IMR-90 (cell line): ENCODE measurements around the gene IRAK2. TPM values are rescaled to one million over a fixed set of nuclear protein-coding genes. Genes with fewer than 3 reads are reported as not detected.

Experiments used
- ATAC-seq: fragments of 200-7000 bp; cut with Tn5 transposase; 2 replicates; pipeline ENCODE4 v1.9.1; 2020; ENCODE audit warnings: low read depth, mild to moderate bottlenecking, moderate library complexity
- BruUV-seq: library from RNA; stranded (reverse); fragments of 400-500 nt; replicated peaks from 2 replicates; lab custom pipeline; 2021; lab: Mats Ljungman, UMichigan
- CTCF ChIA-PET: fragments of 300-600 bp; formaldehyde crosslinking; extraction: SDS; loops from one replicate; lab custom pipeline; 2021; ENCODE audit warnings: antibody characterized with exemption; lab: Yijun Ruan, JAX
- POLR2A ChIA-PET: fragments of 300-600 bp; sonication (Branson Sonifier 250); formaldehyde crosslinking; loops from one replicate; lab custom pipeline; 2022; ENCODE audit warnings: antibody characterized with exemption; ENCODE audit not compliant: unreplicated experiment; lab: Charles Lee
- DNase-seq: peaks from one replicate; pipeline ENCODE4 v3.0.0; 2013
- H2AFZ ChIP-seq: replicated peaks from 2 replicates; pipeline ENCODE3; 2013; ENCODE audit warnings: low read length, mild to moderate bottlenecking; ENCODE audit not compliant: poor library complexity
- H2AK5ac ChIP-seq: 2 replicates; pipeline ENCODE4 v1.6.1; 2013; ENCODE audit warnings: low read depth, low read length, inconsistent platforms
- H2AK9ac ChIP-seq: replicated peaks from 2 replicates; pipeline ENCODE3; 2013; ENCODE audit warnings: mild to moderate bottlenecking, low read depth, low read length, moderate library complexity; ENCODE audit not compliant: poor library complexity
- H2BK120ac ChIP-seq: 2 replicates; pipeline ENCODE4 v1.6.1; 2013; ENCODE audit warnings: low read depth, low read length, inconsistent platforms
- H2BK15ac ChIP-seq: 3 replicates; pipeline ENCODE4 v1.6.1; 2013; ENCODE audit warnings: low read depth, low read length, inconsistent platforms
- H2BK20ac ChIP-seq: 2 replicates; pipeline ENCODE4 v1.6.1; 2013; ENCODE audit warnings: low read depth, mild to moderate bottlenecking, inconsistent platforms, low read length, moderate library complexity
- H2BK5ac ChIP-seq: 2 replicates; pipeline ENCODE4 v1.6.1; 2013; ENCODE audit warnings: mild to moderate bottlenecking, low read depth, low read length, inconsistent platforms; ENCODE audit not compliant: poor library complexity, severe bottlenecking
- H3K14ac ChIP-seq: replicated peaks from 2 replicates; pipeline ENCODE4 v1.6.1; 2013; ENCODE audit warnings: low read depth, low read length, inconsistent platforms
- H3K18ac ChIP-seq: 2 replicates; pipeline ENCODE4 v1.6.1; 2013; ENCODE audit warnings: low read depth, low read length, control low read depth
- H3K23ac ChIP-seq: 2 replicates; pipeline ENCODE4 v1.6.1; 2013; ENCODE audit warnings: low read depth, low read length, inconsistent platforms
- H3K27ac ChIP-seq: 2 replicates; pipeline ENCODE4 v1.5.1; 2013; ENCODE audit warnings: mild to moderate bottlenecking, control low read depth, low read length; ENCODE audit not compliant: insufficient read depth
- H3K27me3 ChIP-seq: 2 replicates; pipeline ENCODE4 v1.6.1; 2013; ENCODE audit warnings: low read length; ENCODE audit not compliant: control insufficient read depth, insufficient read depth
- H3K36me3 ChIP-seq: 2 replicates; pipeline ENCODE4 v1.6.1; 2013; ENCODE audit warnings: low read length, mixed read lengths; ENCODE audit not compliant: control insufficient read depth, insufficient read depth
- H3K4ac ChIP-seq: 2 replicates; pipeline ENCODE4 v1.6.1; 2013; ENCODE audit warnings: low read depth, low read length, inconsistent platforms
- H3K4me1 ChIP-seq: 2 replicates; pipeline ENCODE4 v1.6.1; 2013; ENCODE audit warnings: low read length, mixed read lengths; ENCODE audit not compliant: control insufficient read depth, insufficient read depth
- H3K4me2 ChIP-seq: 2 replicates; pipeline ENCODE4 v1.6.1; 2013; ENCODE audit warnings: low read depth, mild to moderate bottlenecking, control low read depth, low read length, moderate library complexity
- H3K4me3 ChIP-seq: 2 replicates; pipeline ENCODE4 v1.5.1; 2013; ENCODE audit warnings: low read depth, mild to moderate bottlenecking, control low read depth, low read length, moderate library complexity; ENCODE audit not compliant: insufficient read depth
- H3K56ac ChIP-seq: 2 replicates; pipeline ENCODE4 v1.6.1; 2013; ENCODE audit warnings: low read length, inconsistent platforms; ENCODE audit not compliant: insufficient read depth; ENCODE audit errors: extremely low read depth
- H3K79me1 ChIP-seq, 2 experiments: 2 replicates each; pipeline ENCODE4 v1.6.1; 2013; ENCODE audit warnings: low read length in 2 of 2, inconsistent platforms in 1 of 2, low read depth in 1 of 2
- H3K9ac ChIP-seq: 2 replicates; pipeline ENCODE4 v1.6.1; 2013; ENCODE audit warnings: low read depth, low read length, control low read depth
- H3K9me1 ChIP-seq: 2 replicates; pipeline ENCODE4 v1.6.1; 2013; ENCODE audit warnings: low read length, inconsistent platforms; ENCODE audit not compliant: insufficient read depth
- H3K9me3 ChIP-seq: 2 replicates; pipeline ENCODE4 v1.6.1; 2013; ENCODE audit warnings: low read length; ENCODE audit not compliant: control insufficient read depth, insufficient read depth
- H4K20me1 ChIP-seq: 2 replicates; pipeline ENCODE4 v1.6.1; 2013; ENCODE audit warnings: low read length, inconsistent platforms; ENCODE audit not compliant: insufficient read depth
- H4K5ac ChIP-seq: 2 replicates; pipeline ENCODE4 v1.6.1; 2013; ENCODE audit warnings: mild to moderate bottlenecking, low read depth, low read length, control low read depth
- H4K8ac ChIP-seq, 2 experiments: 2 replicates each; pipeline ENCODE4 v1.6.1; 2013; ENCODE audit warnings: low read depth in 2 of 2, low read length in 2 of 2, control low read depth in 1 of 2, inconsistent platforms in 1 of 2
- H4K91ac ChIP-seq: 2 replicates; pipeline ENCODE4 v1.6.1; 2013; ENCODE audit warnings: low read depth, low read length, inconsistent platforms; ENCODE audit not compliant: insufficient read depth
- BHLHE40 ChIP-seq: fragments of 150-350 bp; IDR thresholded peaks from 2 replicates; pipeline ENCODE4 v1.6.1; 2016; ENCODE audit warnings: mild to moderate bottlenecking, low read depth, low read length
- CEBPB ChIP-seq: IDR thresholded peaks from 2 replicates; pipeline ENCODE4 v1.6.1; 2012; ENCODE audit warnings: low read depth, low read length, improper control_type of control experiment
- CHD1 ChIP-seq: IDR thresholded peaks from 2 replicates; pipeline ENCODE4 v1.6.1; 2012; ENCODE audit warnings: low read depth, low read length, improper control_type of control experiment
- ELK1 ChIP-seq: fragments of 150-350 bp; IDR thresholded peaks from 2 replicates; pipeline ENCODE4 v1.6.1; 2016; ENCODE audit warnings: low read depth, mild to moderate bottlenecking, low read length, moderate library complexity, borderline replicate concordance
- FOS ChIP-seq: fragments of 150-350 bp; IDR thresholded peaks from 2 replicates; pipeline ENCODE4 v1.6.1; 2016; ENCODE audit warnings: low read depth, low read length
- MAFK ChIP-seq: IDR thresholded peaks from 2 replicates; pipeline ENCODE4 v1.6.1; 2012; ENCODE audit warnings: low read depth, low read length, improper control_type of control experiment
- MAZ ChIP-seq: IDR thresholded peaks from 2 replicates; pipeline ENCODE4 v1.6.1; 2012; ENCODE audit warnings: low read depth, mild to moderate bottlenecking, low read length, improper control_type of control experiment, moderate library complexity, borderline replicate concordance
- MXI1 ChIP-seq: IDR thresholded peaks from 2 replicates; pipeline ENCODE4 v1.6.1; 2012; ENCODE audit warnings: low read depth, mild to moderate bottlenecking, low read length, moderate library complexity, borderline replicate concordance
- NFE2L2 ChIP-seq: fragments of 150-350 bp; IDR thresholded peaks from 2 replicates; pipeline ENCODE4 v1.6.1; 2016; ENCODE audit warnings: low read depth, mild to moderate bottlenecking, low read length
- POLR2A ChIP-seq: IDR thresholded peaks from 2 replicates; pipeline ENCODE4 v1.6.1; 2012; ENCODE audit warnings: mild to moderate bottlenecking, low read depth, low read length
- RAD21 ChIP-seq: IDR thresholded peaks from 2 replicates; pipeline ENCODE4 v1.6.1; 2012; ENCODE audit warnings: low read length, improper control_type of control experiment
- RCOR1 ChIP-seq: IDR thresholded peaks from 2 replicates; pipeline ENCODE4 v1.6.1; 2012; ENCODE audit warnings: mild to moderate bottlenecking, low read length, improper control_type of control experiment; ENCODE audit not compliant: insufficient replicate concordance
- RFX5 ChIP-seq: IDR thresholded peaks from 2 replicates; pipeline ENCODE4 v1.8.0; 2012; ENCODE audit warnings: low read depth, mild to moderate bottlenecking, low read length, moderate library complexity
- SMC3 ChIP-seq: fragments of 150-350 bp; IDR thresholded peaks from 2 replicates; pipeline ENCODE4 v1.6.1; 2016; ENCODE audit warnings: low read depth, mild to moderate bottlenecking, antibody characterized with exemption, low read length, moderate library complexity
- WGBS, 2 experiments: methylation state at CpG; one replicate each; pipeline versions ENCODE4 v1.1.5 to v1.1.7; 2013; ENCODE audit warnings: missing lambda C conversion rate in 2 of 2; ENCODE audit not compliant: insufficient read length in 1 of 2; ENCODE audit errors: extremely low coverage in 2 of 2; 5-methylcytosine and 5-hydroxymethylcytosine counted together
- dilution Hi-C: fragments of 300-500 bp; cut with HindIII; formaldehyde crosslinking; loops from one replicate; pipeline ENCODE4 v1.14.3; 2018; ENCODE audit warnings: low sequenced_read_pairs; ENCODE audit not compliant: unreplicated experiment
- in situ Hi-C: fragments of 300-500 bp; cut with MboI; formaldehyde crosslinking; loops from 3 replicates; pipeline ENCODE4 v1.14.3; 2019; ENCODE audit warnings: low sequenced_read_pairs, inconsistent platforms, mixed read lengths
- intact Hi-C: fragments of 100-400 bp; cut with micrococcal nuclease; formaldehyde crosslinking; loops from 2 replicates; pipeline ENCODE4 v1.10.0; 2022
- polyA plus RNA-seq, 3 experiments: library from polyadenylated mRNA; depleted of rRNA; stranded (reverse); fragments of >200 nt; gene quantifications; 2 replicates each; pipeline ENCODE4 v1.2.3, GENCODE V29; 2012; ENCODE audit warnings: low replicate concordance in 1 of 3
- total RNA-seq: library from RNA; depleted of rRNA; stranded (reverse); fragments of >200 nt; gene quantifications from 2 replicates; pipeline ENCODE4 v1.2.3, GENCODE V29; 2012
- TF ChIP-seq, protein P1 (sequence below): fragments of 150-350 bp; IDR thresholded peaks from 2 replicates; pipeline ENCODE4 v1.6.1; 2017; ENCODE audit warnings: mild to moderate bottlenecking, antibody characterized with exemption, low read length, low read depth
- TF ChIP-seq, protein P2 (sequence below): conservative IDR thresholded peaks from 2 replicates; pipeline ENCODE4 v1.5.1; 2012; ENCODE audit warnings: mild to moderate bottlenecking, low read depth, low read length, improper control_type of control experiment

Gene IRAK2
- total and polyA plus RNA-seq, 2 of the 4 experiments (the other 2 are of a cell fraction), result 6.9 to 8.1 TPM

- Histone ChIP-seq H4K91ac (no peak overlapping the region), H3K4me1 (no peaks in the 10 kb centered on the region), H4K5ac (no peak overlapping the region), H3K79me1 (peaks cover 12% of the 10 kb centered on the region in 2 experiments), H3K9me1 (0 out of 2 replicates have a peak, but pooled peaks cover 3% of the 10 kb centered on the region), H2BK5ac (no peak overlapping the region), H2AK5ac (no peak overlapping the region), H2BK120ac (no peak overlapping the region), H3K18ac (no peak overlapping the region), H2BK20ac (no peak overlapping the region), H3K9ac (no peak overlapping the region), H2AFZ (no peak overlapping the region), H3K27ac (no peak overlapping the region), H3K23ac (no peak overlapping the region), H3K4me3 (no peak overlapping the region), H3K36me3 (peaks cover 14% of the 10 kb centered on the region), H3K4me2 (no peak overlapping the region), H3K27me3 (no peaks in the 10 kb centered on the region), H3K14ac (no peak overlapping the region), H2BK15ac (no peak overlapping the region), H3K4ac (no peak overlapping the region; the same call in 1 of the 2 replicates), H2AK9ac (no peak overlapping the region), H3K9me3 (no peaks in the 10 kb centered on the region), H4K20me1 (no peaks in the 10 kb centered on the region), H3K56ac (no peak overlapping the region), H4K8ac (no peak overlapping the region)
- ATAC-seq (no peak), DNase-seq (no peak)
- TF ChIP-seq POLR2A, result no peak
- TF ChIP-seq NFE2L2, result no peak
- TF ChIP-seq MAFK, result no peak
- TF ChIP-seq ELK1, result no peak
- no peak for TF ChIP-seq RCOR1
- no peak for TF ChIP-seq SMC3
- no peak for TF ChIP-seq MAZ
- TF ChIP-seq CHD1, result no peak
- no peak for TF ChIP-seq CEBPB
- TF ChIP-seq MXI1, result no peak
- TF ChIP-seq RAD21, result no peak
- no peak for TF ChIP-seq RFX5
- TF ChIP-seq FOS, result no peak
- TF ChIP-seq, protein P1, sequence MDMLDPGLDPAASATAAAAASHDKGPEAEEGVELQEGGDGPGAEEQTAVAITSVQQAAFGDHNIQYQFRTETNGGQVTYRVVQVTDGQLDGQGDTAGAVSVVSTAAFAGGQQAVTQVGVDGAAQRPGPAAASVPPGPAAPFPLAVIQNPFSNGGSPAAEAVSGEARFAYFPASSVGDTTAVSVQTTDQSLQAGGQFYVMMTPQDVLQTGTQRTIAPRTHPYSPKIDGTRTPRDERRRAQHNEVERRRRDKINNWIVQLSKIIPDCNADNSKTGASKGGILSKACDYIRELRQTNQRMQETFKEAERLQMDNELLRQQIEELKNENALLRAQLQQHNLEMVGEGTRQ, result no peak
- no peak for TF ChIP-seq BHLHE40
- TF ChIP-seq, protein P2, sequence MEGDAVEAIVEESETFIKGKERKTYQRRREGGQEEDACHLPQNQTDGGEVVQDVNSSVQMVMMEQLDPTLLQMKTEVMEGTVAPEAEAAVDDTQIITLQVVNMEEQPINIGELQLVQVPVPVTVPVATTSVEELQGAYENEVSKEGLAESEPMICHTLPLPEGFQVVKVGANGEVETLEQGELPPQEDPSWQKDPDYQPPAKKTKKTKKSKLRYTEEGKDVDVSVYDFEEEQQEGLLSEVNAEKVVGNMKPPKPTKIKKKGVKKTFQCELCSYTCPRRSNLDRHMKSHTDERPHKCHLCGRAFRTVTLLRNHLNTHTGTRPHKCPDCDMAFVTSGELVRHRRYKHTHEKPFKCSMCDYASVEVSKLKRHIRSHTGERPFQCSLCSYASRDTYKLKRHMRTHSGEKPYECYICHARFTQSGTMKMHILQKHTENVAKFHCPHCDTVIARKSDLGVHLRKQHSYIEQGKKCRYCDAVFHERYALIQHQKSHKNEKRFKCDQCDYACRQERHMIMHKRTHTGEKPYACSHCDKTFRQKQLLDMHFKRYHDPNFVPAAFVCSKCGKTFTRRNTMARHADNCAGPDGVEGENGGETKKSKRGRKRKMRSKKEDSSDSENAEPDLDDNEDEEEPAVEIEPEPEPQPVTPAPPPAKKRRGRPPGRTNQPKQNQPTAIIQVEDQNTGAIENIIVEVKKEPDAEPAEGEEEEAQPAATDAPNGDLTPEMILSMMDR, result no peak
- 83% methylated on average over 1 of the region's 2 CpGs; no CpG with 5 or more reads in 1 of the 2 experiments for WGBS, 2 experiments
- intact Hi-C loops, result no loop called here
- ChIA-PET CTCF (no interaction called here), POLR2A (no interaction called here)
- in situ Hi-C loops, result no loop called here
- dilution Hi-C loops, result no loop called here
- no TSS peak for BruUV-seq
Measured at GRCh38 chr3:10180289-10180688, 15.6 kb downstream of the IRAK2 start.
